ENCODE results near the gene ANKRD23.

DNA sequence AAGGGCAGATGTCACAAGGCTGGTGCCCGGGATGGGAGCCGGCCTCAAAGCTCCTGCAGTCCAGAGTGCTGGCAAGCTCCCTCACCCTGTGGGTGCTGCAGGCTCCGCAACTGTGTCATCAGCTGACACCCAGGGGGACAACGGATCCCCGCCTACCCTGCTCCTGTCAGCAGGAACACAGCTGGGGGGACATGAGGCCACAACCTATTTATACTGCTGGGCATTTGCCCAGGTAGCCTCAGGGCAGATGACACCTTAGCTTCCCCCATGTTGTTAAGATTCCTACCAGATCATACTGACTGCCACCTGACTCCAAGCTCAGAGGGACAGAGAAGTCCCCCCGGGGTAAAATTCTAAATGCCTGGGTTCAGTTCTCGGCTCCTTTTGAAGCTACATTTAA lies 1.2 kb downstream of the ANKRD23 start:
- no peak for TF ChIP-seq SUZ12 (IDR thresholded peaks at IDR 0.05; ENCODE audit: extremely low read depth, insufficient read depth, insufficient read length)
- no peak for TF ChIP-seq YY1 (IDR thresholded peaks at IDR 0.05; ENCODE audit: insufficient read depth, insufficient read length)

All from NT2/D1 (cell line).